Erythroblast (primary cell): ENCODE measurements around the gene UBE2G1.
"Not testable (repeated sequence)": the region's sequence is repeated elsewhere in the genome, so short reads cannot be mapped to it uniquely, and the experiment has no call there.

ENCODE experiments used
- DNase-seq, 2 experiments: peaks; one replicate each; lab custom pipeline; 2025; lab: John Stamatoyannopoulos, UW
- GATA1 ChIP-seq: IDR thresholded peaks from 2 replicates; pipeline ENCODE4 v1.6.1; 2011; ENCODE audit warnings: low read depth, mild to moderate bottlenecking, control low read depth, low read length, moderate library complexity
- POLR2A ChIP-seq: IDR thresholded peaks from 2 replicates; pipeline ENCODE4 v1.6.1; 2011; ENCODE audit warnings: mild to moderate bottlenecking, low read length

UBE2G1 gene

DNA sequence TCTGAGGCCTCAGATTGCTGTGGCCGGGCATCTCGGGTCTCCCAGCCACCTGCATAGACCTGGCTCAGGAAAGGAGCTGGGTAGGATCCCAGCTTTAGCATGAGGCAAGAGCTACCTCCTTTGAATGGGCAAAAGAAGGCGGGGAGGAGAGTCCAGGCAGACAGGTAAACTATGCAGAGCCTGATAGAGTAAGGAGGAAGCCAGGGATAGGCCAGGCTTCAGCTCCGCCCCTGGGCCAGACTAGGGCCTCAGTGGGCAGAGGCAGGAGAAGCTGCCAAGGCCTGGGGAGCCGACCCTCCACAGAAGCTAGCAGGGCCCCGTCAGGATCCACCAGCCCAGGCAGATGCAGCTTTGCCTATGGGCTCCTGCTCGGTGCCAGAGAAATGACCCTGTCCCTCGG is 22.6 kb upstream of the UBE2G1 start:
- DNase-seq = no peak
- no peak for TF ChIP-seq GATA1
- no peak for TF ChIP-seq POLR2A

DNA sequence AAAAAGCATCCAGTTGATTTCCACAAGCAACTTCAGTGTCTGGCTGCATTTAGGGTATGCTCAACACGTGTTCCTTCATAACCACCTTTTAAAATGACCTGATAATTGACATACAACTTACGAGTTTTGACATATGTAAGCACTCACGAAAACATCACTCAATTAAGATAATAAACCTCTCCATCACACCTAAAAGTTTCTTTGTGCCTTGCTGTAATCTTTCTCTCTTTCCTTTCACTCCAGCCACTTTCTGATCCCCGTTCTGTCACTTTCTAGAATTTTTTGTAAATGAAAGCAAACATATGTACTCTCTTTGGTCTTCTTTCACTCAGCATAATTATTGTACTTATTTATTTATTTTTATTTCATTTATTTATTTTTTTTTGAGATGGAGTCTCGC is 20.7 kb upstream of the UBE2G1 start:
- no peak for DNase-seq
- TF ChIP-seq POLR2A = no peak
- TF ChIP-seq GATA1 = no peak

DNA sequence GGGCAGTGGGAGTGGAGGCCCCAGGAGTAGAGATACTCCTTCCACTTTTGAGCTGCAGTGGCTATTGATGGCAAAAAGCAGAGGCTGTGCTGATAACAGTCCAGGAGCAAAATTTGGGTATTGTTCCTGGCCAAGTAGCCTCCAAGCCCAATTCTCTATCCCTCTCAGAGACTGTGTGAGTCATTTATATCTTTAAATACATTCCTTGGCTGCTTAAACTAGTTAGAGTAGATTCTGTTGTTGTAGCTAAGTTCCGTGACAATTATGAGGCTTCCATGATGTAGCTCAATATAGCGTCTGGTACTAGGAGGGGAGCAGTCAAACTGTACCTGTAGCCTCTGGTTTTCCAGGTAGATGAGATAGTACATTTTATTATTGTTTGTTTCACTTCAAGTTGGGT is 19.9 kb upstream of the UBE2G1 start:
- TF ChIP-seq GATA1 (no peak), POLR2A (no peak)
- DNase-seq = no peak

DNA sequence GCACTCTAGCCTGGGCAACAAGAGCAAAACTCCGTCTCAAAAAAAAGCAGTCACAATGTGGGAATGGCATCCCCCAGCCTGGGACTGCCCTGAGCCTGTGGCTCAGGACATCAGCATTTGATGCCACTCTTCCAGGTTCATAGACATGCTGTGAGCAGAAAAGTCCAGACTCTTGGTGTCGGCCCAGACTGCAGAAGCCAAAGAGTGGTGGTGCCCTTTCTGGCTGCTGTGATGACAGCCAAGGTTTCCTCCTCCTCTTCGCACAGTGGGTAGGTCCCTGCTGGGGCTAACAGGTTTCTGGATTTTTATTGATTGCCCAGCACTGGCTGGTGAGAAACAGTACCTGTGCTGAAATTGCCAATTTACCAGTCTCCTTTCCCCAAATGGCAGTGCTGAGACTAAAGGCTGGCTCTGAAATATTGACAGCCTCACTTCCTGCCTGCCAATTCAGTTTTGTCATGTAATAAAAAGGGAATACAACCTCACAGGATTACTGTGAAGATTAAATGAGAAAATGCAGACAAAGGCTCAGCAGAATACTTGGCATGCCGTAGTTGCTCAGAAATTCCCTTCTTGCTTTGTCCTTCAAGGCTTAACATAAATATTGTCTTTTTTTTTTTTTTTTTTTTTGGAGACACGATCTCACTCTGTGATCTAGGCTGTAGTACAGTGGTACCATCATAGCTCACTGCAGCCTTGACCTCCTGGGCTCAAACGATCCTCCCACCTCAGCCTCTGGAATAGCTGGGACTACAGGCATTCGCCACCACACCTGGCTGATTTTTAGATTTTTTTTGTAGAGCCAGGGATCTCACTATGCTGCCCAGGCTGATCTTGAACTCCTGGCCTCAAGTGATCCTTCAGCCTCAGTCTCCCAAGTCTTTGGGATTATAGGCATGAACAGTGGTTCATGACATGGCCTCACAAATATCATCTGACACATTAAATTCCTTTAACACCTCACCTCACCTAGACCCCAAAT is 15.5 kb upstream of the UBE2G1 start:
- no peak for DNase-seq
- no peak for TF ChIP-seq POLR2A
- no peak for TF ChIP-seq GATA1

DNA sequence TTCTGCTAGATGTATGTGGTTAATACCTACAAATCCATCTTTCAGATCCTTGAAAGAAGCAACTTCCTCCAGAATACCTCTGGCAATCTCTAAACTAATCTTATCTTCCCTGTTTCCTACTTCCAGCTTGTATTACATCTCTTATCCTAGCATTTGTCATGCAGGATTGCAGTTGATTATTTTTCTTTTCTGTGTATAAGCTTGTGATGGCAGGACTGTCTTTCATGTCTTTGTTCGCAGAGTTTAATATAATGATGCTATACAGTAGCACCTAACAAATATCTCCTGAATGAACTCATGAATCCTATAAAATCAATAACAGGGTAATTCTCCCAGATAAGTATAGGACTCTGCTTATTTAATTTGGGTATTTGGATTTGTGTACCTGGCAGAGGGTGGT is 12.2 kb upstream of the UBE2G1 start:
- DNase-seq = no peak
- TF ChIP-seq POLR2A = no peak
- no peak for TF ChIP-seq GATA1

DNA sequence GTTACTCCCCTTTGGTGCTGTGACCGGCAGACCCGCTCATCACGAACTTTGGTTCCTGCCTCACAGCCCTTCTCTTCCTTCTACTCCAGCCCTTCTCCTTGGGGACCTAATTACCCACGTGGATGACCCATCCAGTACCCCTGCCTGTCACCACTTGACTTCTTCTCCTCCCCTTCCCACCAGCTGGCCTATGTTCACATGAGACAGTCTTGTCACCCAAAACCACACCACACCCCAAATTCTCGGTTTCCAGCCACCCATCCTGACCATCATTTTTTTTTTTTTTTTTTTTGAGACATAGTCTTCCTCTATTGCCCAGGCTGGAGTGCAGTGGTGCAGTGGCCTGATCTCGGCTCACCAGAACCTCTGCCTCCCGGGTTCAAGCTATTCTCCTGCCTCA is 10.8 kb upstream of the UBE2G1 start:
- not testable (repeated sequence) for DNase-seq

DNA sequence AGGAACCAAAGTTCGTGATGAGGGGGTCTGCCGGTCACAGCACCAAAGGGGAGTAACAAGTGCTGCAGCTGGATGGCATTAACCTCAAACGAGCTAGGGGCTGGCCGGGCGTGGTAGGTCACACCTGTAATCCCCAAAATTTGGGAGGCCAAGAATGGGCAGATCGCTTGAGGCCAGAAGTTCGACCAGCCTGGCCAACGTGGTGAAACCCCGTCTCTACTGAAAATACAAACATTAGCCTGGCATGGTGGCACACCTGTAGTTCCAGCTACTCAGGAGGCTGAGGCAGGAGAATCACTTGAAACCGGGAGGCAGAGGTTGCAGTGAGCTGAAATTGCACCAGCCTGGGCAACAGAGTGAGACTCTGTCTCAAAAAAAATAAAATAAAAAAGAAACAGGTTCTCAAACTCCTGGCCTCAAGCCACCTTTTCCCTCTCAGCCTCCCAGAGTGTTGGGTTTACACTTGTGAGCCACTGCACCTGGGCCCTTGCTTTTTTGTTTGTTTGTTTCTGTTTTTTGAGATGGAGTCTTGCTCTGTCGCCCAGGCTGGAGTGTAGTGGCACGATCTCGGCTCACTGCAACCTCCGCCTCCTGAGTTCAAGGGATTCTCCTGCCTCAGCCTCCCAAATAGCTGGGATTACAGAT is 9.4 kb upstream of the UBE2G1 start:
- not testable (repeated sequence) for DNase-seq

DNA sequence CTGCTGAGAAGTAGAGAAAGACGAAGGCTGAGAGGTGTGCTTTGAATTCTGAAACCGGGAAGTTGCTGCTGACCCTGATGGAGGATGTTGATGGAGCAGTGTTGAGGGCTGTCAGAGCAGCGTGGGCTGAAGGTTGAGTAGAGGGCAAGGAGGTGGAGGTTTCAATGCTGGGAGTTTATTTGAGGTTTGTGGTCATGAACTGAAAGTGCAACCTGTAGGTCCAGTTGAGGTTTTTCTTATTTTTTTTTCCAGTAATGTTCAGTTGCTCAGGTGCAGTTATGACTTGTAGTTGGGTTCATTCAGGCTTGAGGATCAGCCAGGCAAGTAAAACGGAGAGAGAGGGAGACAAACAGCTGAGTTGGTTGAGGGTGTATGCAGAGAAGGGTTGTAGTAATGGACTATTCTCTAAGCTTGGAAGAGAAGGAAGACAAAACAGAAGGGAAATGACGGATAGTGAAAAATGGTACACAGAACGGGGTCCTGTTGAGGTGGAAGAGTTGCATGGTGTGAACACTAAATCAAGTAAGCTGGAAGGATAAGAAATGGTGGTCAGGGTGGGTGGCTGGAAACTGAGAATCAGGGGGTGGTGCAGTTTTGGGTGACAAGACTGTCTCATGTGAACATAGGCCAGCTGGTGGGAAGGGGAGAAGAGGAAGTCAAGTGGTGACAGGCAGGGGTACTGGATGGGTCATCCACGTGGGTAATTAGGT is 8.7 kb upstream of the UBE2G1 start:
- no peak for DNase-seq
- TF ChIP-seq POLR2A = no peak
- TF ChIP-seq GATA1 = no peak

DNA sequence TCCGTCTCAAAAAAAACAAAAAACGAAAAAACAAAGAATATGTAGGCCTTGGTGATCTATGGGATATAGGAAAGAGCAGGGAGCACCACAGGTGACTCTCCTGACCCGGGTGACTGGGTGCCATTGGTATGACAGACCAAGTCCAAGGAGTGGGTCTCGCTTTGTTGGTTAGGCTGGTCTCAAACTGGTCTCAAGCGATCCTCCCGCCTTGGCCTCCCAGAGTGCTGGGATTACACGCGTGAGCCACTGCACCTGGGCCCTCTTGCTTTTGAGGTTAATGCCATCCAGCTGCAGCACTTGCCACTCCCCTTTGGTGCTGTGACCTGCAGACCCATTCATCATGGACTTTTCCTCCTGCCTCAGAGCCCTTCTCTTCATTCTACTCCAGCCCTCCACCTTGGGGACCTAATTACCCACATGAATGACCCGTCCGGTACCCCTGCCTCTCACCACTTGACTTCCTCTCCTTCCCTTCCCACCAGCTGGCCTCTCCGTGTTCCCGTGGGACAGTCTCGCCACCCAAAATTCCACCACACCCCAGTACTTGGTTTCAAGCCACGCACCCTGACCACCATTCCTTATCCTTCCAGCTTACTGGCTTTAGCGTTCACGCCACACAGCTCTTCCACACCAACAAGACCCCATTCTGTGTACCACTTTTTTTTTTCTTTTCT is 3.2 kb upstream of the UBE2G1 start:
- no peak for DNase-seq
- TF ChIP-seq GATA1 = no peak
- no peak for TF ChIP-seq POLR2A

DNA sequence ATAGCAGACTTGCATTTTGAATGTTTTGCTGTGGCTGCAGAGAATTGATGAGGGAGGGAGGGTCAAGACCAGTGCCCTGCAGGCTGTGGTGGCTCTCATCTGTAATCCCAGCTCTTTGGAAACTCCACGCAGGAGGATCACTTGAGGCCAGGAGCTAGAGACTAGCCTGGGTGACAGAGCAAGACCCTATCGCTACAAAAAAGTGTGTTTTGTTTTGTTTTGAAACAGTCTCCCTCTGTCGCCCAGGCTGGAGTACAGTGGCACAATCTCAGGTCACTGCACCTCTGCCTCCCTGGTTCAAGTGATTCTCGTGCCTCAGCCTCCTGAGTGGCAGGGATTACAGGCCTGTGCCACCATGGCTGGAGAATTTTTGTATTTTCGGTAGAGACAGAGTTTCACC is 1.9 kb upstream of the UBE2G1 start:
- DNase-seq = no peak

DNA sequence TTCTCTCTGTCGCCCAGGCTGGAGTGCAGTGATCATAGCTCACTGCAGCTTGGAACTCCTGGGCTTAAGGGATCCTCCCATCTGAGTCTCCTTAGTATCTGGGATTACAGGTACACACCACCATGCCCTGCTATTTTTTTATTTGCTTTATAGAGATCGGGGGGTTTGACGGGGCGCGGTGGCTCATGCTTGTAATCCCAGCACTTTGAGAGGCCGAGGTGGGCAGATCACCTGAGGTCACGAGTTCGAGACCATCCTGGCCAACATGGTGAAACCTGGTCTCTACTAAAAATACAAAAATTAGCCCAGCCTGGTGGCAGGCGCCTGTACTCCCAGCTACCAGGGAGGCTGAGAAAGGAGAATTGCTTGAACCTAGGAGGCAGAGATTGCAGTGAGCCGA is 702 bp upstream of the UBE2G1 start:
- not testable (repeated sequence) for DNase-seq

More for the DNA sequence above, 1.9 kb upstream of the UBE2G1 start:
- TF ChIP-seq GATA1 = no peak
- TF ChIP-seq POLR2A = no peak

DNA sequence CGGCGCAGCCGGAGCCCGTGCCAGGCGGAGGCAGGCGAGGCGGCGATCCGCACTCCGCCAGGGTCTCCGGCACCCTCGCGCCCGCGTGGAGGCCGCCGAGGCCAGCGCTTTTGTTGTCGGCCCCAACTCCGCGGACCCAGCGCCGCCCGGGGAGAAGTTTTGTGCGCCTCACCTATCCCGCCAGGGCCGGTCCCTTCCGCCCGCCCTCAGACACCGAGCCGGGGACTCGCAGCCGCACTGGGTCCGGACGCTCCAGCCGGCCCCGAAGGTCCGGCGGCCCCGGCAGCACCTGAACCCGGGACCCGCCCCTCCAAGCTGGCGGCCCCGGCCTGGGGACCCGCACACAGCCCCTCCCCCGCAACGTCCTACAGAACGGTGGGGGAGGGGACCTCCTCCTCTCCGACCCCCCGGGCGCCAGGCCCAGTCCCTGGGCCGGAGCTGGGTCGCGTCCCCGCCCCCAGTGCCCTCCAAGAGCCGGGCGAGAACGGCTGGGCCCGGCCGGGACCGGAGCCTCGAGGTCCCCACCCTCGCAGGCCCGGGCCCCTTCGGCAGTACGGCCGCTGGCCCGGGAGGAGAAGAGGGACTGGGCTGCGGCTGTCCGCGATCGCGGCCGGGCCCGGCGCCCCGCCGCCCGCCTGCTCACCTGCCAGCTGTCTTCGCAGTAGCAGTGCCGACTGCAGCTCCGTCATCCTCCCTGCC is 698 bp downstream of the UBE2G1 start:
- DNase-seq = peak in 1 of 2 experiments; percentile 81
- TF ChIP-seq GATA1 (no peak), POLR2A (no peak)

DNA sequence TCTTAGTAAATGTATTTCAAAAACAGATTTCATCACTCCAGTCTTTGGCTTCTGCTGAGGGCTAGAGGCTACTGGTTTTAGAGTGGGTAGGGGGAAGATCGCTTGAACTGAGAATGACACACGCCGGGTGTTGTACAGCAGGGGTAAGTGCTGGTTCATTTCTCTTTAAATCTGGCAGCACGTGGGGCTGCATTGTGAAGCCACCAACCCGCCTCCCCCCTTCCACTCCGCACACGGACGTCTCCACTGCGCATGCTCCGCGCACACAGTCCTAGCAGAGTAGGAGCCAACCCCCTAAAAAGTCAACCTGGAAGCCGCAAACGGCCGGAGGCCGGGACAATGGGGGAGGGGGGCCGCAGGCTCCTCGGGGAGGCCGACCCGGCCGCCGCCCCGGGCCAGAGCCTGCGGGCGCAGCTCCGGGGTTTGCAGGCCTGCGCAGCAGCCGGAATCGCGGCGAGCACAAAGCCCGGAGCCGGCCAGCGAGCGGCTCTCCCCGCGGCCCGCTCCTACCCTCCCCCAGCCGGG is 1.3 kb downstream of the UBE2G1 start:
- DNase-seq = peak; percentile 90 to 91
- TF ChIP-seq GATA1 (no peak), POLR2A (peak; percentile 45)
